SK-N-SH (cell line): Measurements from ENCODE around the gene NOTCH3. TPM values are rescaled to one million over a fixed set of nuclear protein-coding genes. Genes with fewer than 3 reads are reported as not detected.
A peak's percentile ranks its signal among the peaks of the same experiment; 100 is the strongest.

Source experiments
- CTCF ChIA-PET: fragments of 300-600, 350-600 bp; formaldehyde crosslinking; extraction: SDS; loops from one replicate; lab custom pipeline; 2021; lab: Yijun Ruan, JAX
- POLR2A ChIA-PET: fragments of 350-600 bp; sonication (Branson Sonifier 250); formaldehyde crosslinking; extraction: SDS; loops from one replicate; lab custom pipeline; 2020; ENCODE audit warnings: antibody characterized with exemption, inconsistent platforms; lab: Yijun Ruan, JAX
- DNase-seq: peaks from one replicate; pipeline ENCODE4 v3.0.0; 2012
- H2AFZ ChIP-seq: fragments of 200-600 bp; sonication (generic); 2 replicates; pipeline ENCODE4 v1.8.1; 2016; ENCODE audit warnings: antibody characterized with exemption, mild to moderate bottlenecking, low read depth
- H3F3A ChIP-seq: fragments of 200-600 bp; sonication (generic); replicated peaks from 2 replicates; pipeline ENCODE3; 2016; ENCODE audit warnings: antibody characterized with exemption, mild to moderate bottlenecking; ENCODE audit not compliant: insufficient read depth
- H3K27ac ChIP-seq, 2 experiments: fragments of 200-500 bp in 1 of 2; fragments of 200-600 bp in 1 of 2; sonication (Bioruptor generic) in 1 of 2; sonication (generic), shearing (Covaris generic) in 1 of 2; 2 replicates each; pipeline versions ENCODE4 v1.5.1 to v1.6.1; 2014 to 2016; ENCODE audit warnings: low read depth in 2 of 2, inconsistent platforms in 1 of 2, low read length in 1 of 2, mild to moderate bottlenecking in 1 of 2, mixed read lengths in 1 of 2
- H3K27me3 ChIP-seq: fragments of 200-600 bp; sonication (generic), shearing (Covaris generic); 2 replicates; pipeline ENCODE4 v1.6.1; 2016; ENCODE audit warnings: mixed run types; ENCODE audit not compliant: insufficient read depth
- H3K36me3 ChIP-seq, 2 experiments: fragments of 200-500 bp in 1 of 2; fragments of 200-600 bp in 1 of 2; sonication (Bioruptor generic) in 1 of 2; sonication (generic) in 1 of 2; replicated peaks in 1 of 2; 2 replicates each; pipeline versions ENCODE3 to v1.5.1; 2014 to 2016; ENCODE audit warnings: low read length in 1 of 2, mild to moderate bottlenecking in 1 of 2; ENCODE audit not compliant: insufficient read depth in 2 of 2, control insufficient read depth in 1 of 2
- H3K4me1 ChIP-seq, 2 experiments: fragments of 200-500 bp in 1 of 2; fragments of 200-600 bp in 1 of 2; sonication (Bioruptor generic) in 1 of 2; sonication (generic), shearing (Covaris generic) in 1 of 2; 2 replicates each; pipeline versions ENCODE4 v1.5.1 to v1.6.1; 2014 to 2016; ENCODE audit warnings: low read depth in 1 of 2, low read length in 1 of 2, mixed run types in 1 of 2; ENCODE audit not compliant: insufficient read depth in 2 of 2, control insufficient read depth in 1 of 2
- H3K4me2 ChIP-seq: fragments of 200-600 bp; sonication (generic), shearing (Covaris generic); 2 replicates; pipeline ENCODE4 v1.6.1; 2017; ENCODE audit warnings: mixed run types
- H3K4me3 ChIP-seq, 2 experiments: fragments of 200-500 bp in 1 of 2; fragments of 200-600 bp in 1 of 2; sonication (Bioruptor generic) in 1 of 2; sonication (generic), shearing (Covaris generic) in 1 of 2; 2 replicates each; pipeline versions ENCODE4 v1.5.1 to v1.8.1; 2014 to 2016; ENCODE audit warnings: low read depth in 2 of 2, inconsistent platforms in 1 of 2, low read length in 1 of 2, mild to moderate bottlenecking in 1 of 2, mixed read lengths in 1 of 2, moderate library complexity in 1 of 2
- H3K79me2 ChIP-seq: fragments of 200-600 bp; sonication (generic); 2 replicates; pipeline ENCODE4 v1.8.1; 2017; ENCODE audit warnings: mild to moderate bottlenecking; ENCODE audit not compliant: insufficient read depth
- H3K9ac ChIP-seq: fragments of 200-600 bp; sonication (generic); 2 replicates; pipeline ENCODE4 v1.6.1; 2017; ENCODE audit warnings: mixed run types
- H3K9me2 ChIP-seq: fragments of 200-600 bp; sonication (generic); 2 replicates; pipeline ENCODE4 v1.6.1; 2017; ENCODE audit warnings: mixed run types
- H3K9me3 ChIP-seq: fragments of 200-600 bp; sonication (generic); 2 replicates; pipeline ENCODE4 v1.6.1; 2017; ENCODE audit warnings: mixed run types, mild to moderate bottlenecking, moderate library complexity
- H4K20me1 ChIP-seq: fragments of 200-600 bp; sonication (generic); 2 replicates; pipeline ENCODE4 v1.6.1; 2017; ENCODE audit warnings: mild to moderate bottlenecking, mixed run types; ENCODE audit not compliant: insufficient read depth
- CTCF ChIP-seq: fragments of 200-600 bp; sonication (generic); IDR thresholded peaks from 2 replicates; pipeline ENCODE4 v1.6.1; 2017; ENCODE audit warnings: antibody characterized with exemption, mild to moderate bottlenecking, moderate library complexity
- EP300 ChIP-seq, 2 experiments: IDR thresholded peaks; 2 replicates each; pipeline versions ENCODE4 v1.4.0 to v1.6.1; 2012; ENCODE audit warnings: borderline replicate concordance in 1 of 2, low read depth in 1 of 2, low read length in 1 of 2
- EZH2phosphoT487 ChIP-seq: fragments of 200-600 bp; sonication (generic); IDR thresholded peaks from 2 replicates; pipeline ENCODE4 v1.6.1; 2017; ENCODE audit warnings: low read depth, mixed run types, mild to moderate bottlenecking, antibody characterized with exemption, moderate library complexity, borderline replicate concordance
- FOSL2 ChIP-seq: IDR thresholded peaks from 2 replicates; pipeline ENCODE4 v1.4.0; 2012; ENCODE audit warnings: low read depth, mild to moderate bottlenecking, moderate library complexity, borderline replicate concordance
- GABPA ChIP-seq: IDR thresholded peaks from 2 replicates; pipeline ENCODE4 v1.4.0; 2012; ENCODE audit warnings: low read depth, mild to moderate bottlenecking
- JUND ChIP-seq: IDR thresholded peaks from 2 replicates; pipeline ENCODE4 v1.4.0; 2012
- RAD21 ChIP-seq: IDR thresholded peaks from 2 replicates; pipeline ENCODE4 v1.6.1; 2012; ENCODE audit warnings: mild to moderate bottlenecking, low read length
- RFX5 ChIP-seq: IDR thresholded peaks from 2 replicates; pipeline ENCODE4 v1.6.1; 2012; ENCODE audit warnings: mild to moderate bottlenecking, improper control_type of control experiment, low read length
- RXRA ChIP-seq: IDR thresholded peaks from 2 replicates; pipeline ENCODE4 v1.4.0; 2012; ENCODE audit warnings: low read depth, mild to moderate bottlenecking, borderline replicate concordance
- SIN3A ChIP-seq: IDR thresholded peaks from 2 replicates; pipeline ENCODE4 v1.6.1; 2012; ENCODE audit warnings: low read depth, mild to moderate bottlenecking, low read length, moderate library complexity, borderline replicate concordance
- SMC3 ChIP-seq: IDR thresholded peaks from 2 replicates; pipeline ENCODE4 v1.6.1; 2012; ENCODE audit warnings: low read depth, low read length, improper control_type of control experiment
- TCF12 ChIP-seq: IDR thresholded peaks from 2 replicates; pipeline ENCODE4 v1.4.0; 2012
- TEAD4 ChIP-seq: IDR thresholded peaks from 2 replicates; pipeline ENCODE4 v1.4.0; 2012; ENCODE audit warnings: mild to moderate bottlenecking, borderline replicate concordance; ENCODE audit not compliant: insufficient read depth
- USF1 ChIP-seq: IDR thresholded peaks from 2 replicates; pipeline ENCODE4 v1.4.0; 2012; ENCODE audit warnings: low read depth, borderline replicate concordance
- YY1 ChIP-seq: IDR thresholded peaks from 2 replicates; pipeline ENCODE4 v1.4.0; 2012; ENCODE audit warnings: low read depth, mild to moderate bottlenecking
- WGBS: methylation state at CpG from one replicate; pipeline ENCODE4 v1.1.6; 2017; ENCODE audit warnings: low lambda C conversion rate; 5-methylcytosine and 5-hydroxymethylcytosine counted together
- polyA plus RNA-seq, 3 experiments: library from polyadenylated mRNA; depleted of rRNA; stranded (reverse); fragments of >200 nt; gene quantifications; 2 replicates each; pipeline ENCODE4 v1.2.3, GENCODE V29; 2012

Gene NOTCH3
- polyA plus RNA-seq, 1 of the 3 experiments (the other 2 are of a cell fraction) = 7.0 TPM

GRCh38 chr19:15250640-15250993 is 49.8 kb upstream of the NOTCH3 start (continued):
- TF ChIP-seq RAD21 = no peak
- no peak for TF ChIP-seq SMC3
- TF ChIP-seq GABPA = no peak
- no peak for TF ChIP-seq TEAD4
- TF ChIP-seq RXRA = no peak
- no peak for TF ChIP-seq SIN3A
- TF ChIP-seq CTCF = no peak
- TF ChIP-seq FOSL2 = no peak
- no peak for TF ChIP-seq YY1
- TF ChIP-seq EZH2phosphoT487 = no peak
- no peak for TF ChIP-seq TCF12
- TF ChIP-seq, all 33 proteins: peak for 0

- Histone ChIP-seq H3K9me3 (no peaks in the 10 kb centered on the region), H2AFZ (no peak overlapping the region), H3K9ac (peak overlapping the region; percentile 26; the same call in 1 of the 2 replicates), H3K4me2 (peak overlapping the region; percentile 41), H3K9me2 (no peaks in the 10 kb centered on the region), H3K27me3 (no peaks in the 10 kb centered on the region), H3F3A (peaks cover 33% of the 10 kb centered on the region), H3K27ac (peak overlapping the region; percentile 43 to 97), H4K20me1 (peaks cover 84% of the 10 kb centered on the region), H3K4me3 (no peak overlapping the region), H3K36me3 (peaks cover 18 to 69% of the 10 kb centered on the region in 2 experiments), H3K79me2 (peaks cover 85% of the 10 kb centered on the region), H3K4me1 (peaks cover 17 to 47% of the 10 kb centered on the region in 2 experiments)
- 75% methylated on average over 15 of the region's 15 CpGs for whole genome bisulfite sequencing
- no peak for TF ChIP-seq JUND
- POLR2A ChIA-PET = interaction anchor here (1.1 kb wide), 1 partner anchor 16 kb away, joined by 4 read pairs; no protein-coding TSS in a partner anchor
- CTCF ChIA-PET = interaction anchor here (0.7 to 7.2 kb wide), 6 partner anchors 10 to 73 kb away, joined by 3 to 39 read pairs (median 4); no protein-coding TSS in a partner anchor
- no peak for DNase-seq
Measured at GRCh38 chr19:15249972-15250639, 49.3 kb upstream of the NOTCH3 start.

- POLR2A ChIA-PET = no interaction called here
- WGBS = 80% methylated on average over 2 of the region's 6 CpGs
- Histone ChIP-seq H3F3A (peaks cover 33% of the 10 kb centered on the region), H3K36me3 (peaks cover 14 to 69% of the 10 kb centered on the region in 2 experiments), H3K27ac (peak overlapping the region; percentile 60 to 97), H3K79me2 (peaks cover 83% of the 10 kb centered on the region), H3K4me3 (no peak overlapping the region), H3K4me1 (peaks cover 17 to 47% of the 10 kb centered on the region in 2 experiments), H2AFZ (no peak overlapping the region), H4K20me1 (peaks cover 87% of the 10 kb centered on the region), H3K4me2 (peak overlapping the region; percentile 41; the same call in 1 of the 2 replicates), H3K27me3 (no peaks in the 10 kb centered on the region), H3K9me3 (no peaks in the 10 kb centered on the region), H3K9me2 (no peaks in the 10 kb centered on the region), H3K9ac (peak overlapping the region; percentile 27; the same call in 1 of the 2 replicates)
- no peak for DNase-seq
- TF ChIP-seq USF1 (no peak), GABPA (no peak), EP300 (IDR thresholded peaks at IDR 0.05; ENCODE audit: borderline replicate concordance in 1 of 2, low read depth in 1 of 2, low read length in 1 of 2) (no peak), TEAD4 (no peak), TCF12 (no peak), RFX5 (no peak)
- CTCF ChIA-PET = interaction anchor here (0.9 to 7.2 kb wide), 4 partner anchors 16 to 72 kb away, joined by 3 to 39 read pairs (median 4); no protein-coding TSS in a partner anchor
Measured at GRCh38 chr19:15249528-15249874, 48.7 kb upstream of the NOTCH3 start.
